SK-N-SH treated with all-trans-retinoic acid at 6 μM for 48 hours (cell line): Measurements from ENCODE around the gene SRY.

ENCODE experiments used
- CSDC2 ChIP-seq: fragments of 250-450 bp; sonication (Bioruptor Pico); IDR thresholded peaks from 2 replicates; pipeline ENCODE4 v1.5.0; 2020; ENCODE audit warnings: mild to moderate bottlenecking, moderate library complexity
- ESRRG ChIP-seq: fragments of 250-450 bp; sonication (Bioruptor Pico); IDR thresholded peaks from 2 replicates; pipeline ENCODE4 v1.6.1; 2021; ENCODE audit warnings: mild to moderate bottlenecking
- ISL1 ChIP-seq: fragments of 250-450 bp; sonication (Bioruptor Pico); IDR thresholded peaks from 2 replicates; pipeline ENCODE4 v2.1.2; 2022; ENCODE audit warnings: mild to moderate bottlenecking, moderate library complexity
- PPARA ChIP-seq: fragments of 250-450 bp; sonication (Bioruptor Pico); IDR thresholded peaks from 2 replicates; pipeline ENCODE4 v1.5.0; 2020; ENCODE audit warnings: mild to moderate bottlenecking, borderline replicate concordance
- TOX ChIP-seq: fragments of 250-450 bp; sonication (Bioruptor Pico); IDR thresholded peaks from 2 replicates; pipeline ENCODE4 v1.8.0; 2021; ENCODE audit warnings: mild to moderate bottlenecking, moderate library complexity, borderline replicate concordance
- ZNF565 ChIP-seq: fragments of 450-650 bp; formaldehyde crosslinking; conservative IDR thresholded peaks from 2 replicates; pipeline ENCODE4 v1.5.0; 2020; ENCODE audit warnings: low read depth, mild to moderate bottlenecking, moderate library complexity
- ZNF70 ChIP-seq: fragments of 450-650 bp; formaldehyde crosslinking; IDR thresholded peaks from 2 replicates; pipeline ENCODE4 v1.5.0; 2020; ENCODE audit warnings: mild to moderate bottlenecking, moderate library complexity
- TF ChIP-seq, protein P1 (sequence below): fragments of 250-450 bp; sonication (Bioruptor Pico); IDR thresholded peaks from 2 replicates; pipeline ENCODE4 v1.8.0; 2020; ENCODE audit warnings: mild to moderate bottlenecking, moderate library complexity, borderline replicate concordance

DNA sequence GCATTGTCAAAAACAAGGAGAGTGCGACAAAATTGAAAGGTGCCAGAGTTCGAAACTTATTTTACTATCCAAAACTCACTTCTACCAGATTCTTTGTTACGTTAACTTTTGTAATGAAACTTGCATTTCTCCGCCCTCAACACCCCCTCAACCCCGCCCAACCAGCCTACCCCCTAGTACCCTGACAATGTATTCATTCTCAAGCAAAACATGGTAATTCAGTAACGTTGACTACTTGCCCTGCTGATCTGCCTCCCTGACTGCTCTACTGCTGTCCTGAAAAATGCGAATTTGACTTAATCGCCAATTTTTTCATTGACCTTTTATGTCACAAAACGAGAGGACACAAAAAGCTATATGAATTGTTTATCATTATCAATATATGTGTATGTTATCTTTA is at the start of gene SRY:
- TF ChIP-seq TOX (CRISPR knock-in tag) (no peak), ISL1 (CRISPR knock-in tag) (no peak), ESRRG (CRISPR knock-in tag) (no peak), ZNF565 (CRISPR knock-in tag) (no peak), PPARA (CRISPR knock-in tag) (no peak), CSDC2 (no peak), ZNF70 (CRISPR knock-in tag) (no peak)
- TF ChIP-seq, protein P1, sequence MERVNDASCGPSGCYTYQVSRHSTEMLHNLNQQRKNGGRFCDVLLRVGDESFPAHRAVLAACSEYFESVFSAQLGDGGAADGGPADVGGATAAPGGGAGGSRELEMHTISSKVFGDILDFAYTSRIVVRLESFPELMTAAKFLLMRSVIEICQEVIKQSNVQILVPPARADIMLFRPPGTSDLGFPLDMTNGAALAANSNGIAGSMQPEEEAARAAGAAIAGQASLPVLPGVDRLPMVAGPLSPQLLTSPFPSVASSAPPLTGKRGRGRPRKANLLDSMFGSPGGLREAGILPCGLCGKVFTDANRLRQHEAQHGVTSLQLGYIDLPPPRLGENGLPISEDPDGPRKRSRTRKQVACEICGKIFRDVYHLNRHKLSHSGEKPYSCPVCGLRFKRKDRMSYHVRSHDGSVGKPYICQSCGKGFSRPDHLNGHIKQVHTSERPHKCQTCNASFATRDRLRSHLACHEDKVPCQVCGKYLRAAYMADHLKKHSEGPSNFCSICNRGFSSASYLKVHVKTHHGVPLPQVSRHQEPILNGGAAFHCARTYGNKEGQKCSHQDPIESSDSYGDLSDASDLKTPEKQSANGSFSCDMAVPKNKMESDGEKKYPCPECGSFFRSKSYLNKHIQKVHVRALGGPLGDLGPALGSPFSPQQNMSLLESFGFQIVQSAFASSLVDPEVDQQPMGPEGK: no peak
